HepG2 (cell line): ENCODE data around the gene TARBP2. TPM values are rescaled to one million over a fixed set of nuclear protein-coding genes. Genes with fewer than 3 reads are reported as not detected.
A peak's percentile ranks its signal among the peaks of the same experiment; 100 is the strongest.

Source experiments
- AKAP8 ChIP-seq: sonication (generic); formaldehyde crosslinking; IDR thresholded peaks from 2 replicates; pipeline ENCODE4 v1.5.1; 2020; ENCODE audit warnings: mild to moderate bottlenecking, missing genetic modification reagents
- CBX2 ChIP-seq, 2 experiments: fragments of 200-600 bp in 1 of 2; sonication (generic); formaldehyde crosslinking in 1 of 2; IDR thresholded peaks; 2 replicates each; pipeline versions ENCODE4 v1.7.0 to v1.8.1; 2018 to 2022; ENCODE audit warnings: low read depth in 2 of 2, low read length in 1 of 2, mild to moderate bottlenecking in 1 of 2, missing genetic modification reagents in 1 of 2
- CEBPG ChIP-seq: IDR thresholded peaks from 2 replicates; pipeline ENCODE4 v1.6.1; 2016
- GATAD1 ChIP-seq: IDR thresholded peaks from 2 replicates; pipeline ENCODE4 v1.6.1; 2016; ENCODE audit warnings: missing genetic modification reagents, missing compliant biosample characterization
- GZF1 ChIP-seq: sonication (generic); formaldehyde crosslinking; IDR thresholded peaks from 2 replicates; pipeline ENCODE4 v1.5.1; 2020; ENCODE audit warnings: mild to moderate bottlenecking, missing genetic modification reagents
- KDM5A ChIP-seq: fragments of 200-600 bp; sonication (generic); IDR thresholded peaks from 2 replicates; pipeline ENCODE4 v1.7.0; 2018; ENCODE audit warnings: antibody characterized with exemption, mild to moderate bottlenecking, low read length, borderline replicate concordance
- PCBP1 ChIP-seq: fragments of 200-400 bp; formaldehyde crosslinking; IDR thresholded peaks from 2 replicates; pipeline ENCODE4 v1.6.1; 2017; ENCODE audit warnings: mild to moderate bottlenecking, low read depth, low read length, borderline replicate concordance
- POLR2G ChIP-seq: fragments of 200-400 bp; formaldehyde crosslinking; IDR thresholded peaks from 2 replicates; pipeline ENCODE4 v1.6.1; 2018; ENCODE audit warnings: mild to moderate bottlenecking, low read depth, low read length, moderate library complexity
- SMAD1 ChIP-seq: sonication (generic); formaldehyde crosslinking; IDR thresholded peaks from 2 replicates; pipeline ENCODE4 v1.4.0; 2020; ENCODE audit warnings: missing genetic modification reagents, low read depth, mild to moderate bottlenecking, borderline replicate concordance
- SOX13 ChIP-seq, 3 experiments: fragments of 450-650 bp in 1 of 3; sonication (generic) in 1 of 3; formaldehyde crosslinking in 1 of 3; IDR thresholded peaks in 2 of 3; conservative IDR thresholded peaks in 1 of 3; 2 replicates each; pipeline versions ENCODE4 v1.5.0 to v1.6.1; 2016 to 2020; ENCODE audit warnings: antibody characterized with exemption in 1 of 3, mild to moderate bottlenecking in 1 of 3, missing compliant biosample characterization in 1 of 3, missing genetic modification reagents in 1 of 3, moderate library complexity in 1 of 3
- SPEN ChIP-seq: sonication (generic); formaldehyde crosslinking; IDR thresholded peaks from 2 replicates; pipeline ENCODE4 v1.5.1; 2020; ENCODE audit warnings: low read depth, mild to moderate bottlenecking, missing genetic modification reagents
- SRSF9 ChIP-seq: fragments of 200-400 bp; formaldehyde crosslinking; IDR thresholded peaks from 2 replicates; pipeline ENCODE4 v1.6.1; 2018; ENCODE audit warnings: borderline replicate concordance, mild to moderate bottlenecking, low read depth, low read length; ENCODE audit not compliant: insufficient read depth, poor library complexity, severe bottlenecking
- ZBTB21 ChIP-seq: sonication (generic); formaldehyde crosslinking; IDR thresholded peaks from 2 replicates; pipeline ENCODE4 v1.4.0; 2020; ENCODE audit warnings: missing genetic modification reagents
- ZBTB8A ChIP-seq: sonication (generic); formaldehyde crosslinking; IDR thresholded peaks from 2 replicates; pipeline ENCODE4 v1.4.0; 2020; ENCODE audit warnings: mild to moderate bottlenecking, low read depth, missing genetic modification reagents, borderline replicate concordance
- ZFP82 ChIP-seq: sonication (generic); formaldehyde crosslinking; IDR thresholded peaks from 2 replicates; pipeline ENCODE4 v1.5.1; 2020; ENCODE audit warnings: mild to moderate bottlenecking, missing genetic modification reagents, borderline replicate concordance
- ZNF12 ChIP-seq: sonication (generic); formaldehyde crosslinking; IDR thresholded peaks from 2 replicates; pipeline ENCODE4 v1.5.0; 2020; ENCODE audit warnings: missing genetic modification reagents
- ZNF343 ChIP-seq: sonication (generic); formaldehyde crosslinking; IDR thresholded peaks from 2 replicates; pipeline ENCODE4 v1.4.0; 2020; ENCODE audit warnings: mild to moderate bottlenecking, missing genetic modification reagents
- ZNF430 ChIP-seq: sonication (generic); formaldehyde crosslinking; IDR thresholded peaks from 2 replicates; pipeline ENCODE4 v1.9.0; 2021; ENCODE audit warnings: mild to moderate bottlenecking, missing genetic modification reagents
- ZNF670 ChIP-seq: sonication (generic); formaldehyde crosslinking; IDR thresholded peaks from 2 replicates; pipeline ENCODE4 v1.8.0; 2022; ENCODE audit warnings: mild to moderate bottlenecking, missing genetic modification reagents, borderline replicate concordance
- ZNF737 ChIP-seq: sonication (generic); formaldehyde crosslinking; IDR thresholded peaks from 2 replicates; pipeline ENCODE4 v1.5.0; 2020; ENCODE audit warnings: missing genetic modification reagents, mild to moderate bottlenecking, borderline replicate concordance
- polyA plus RNA-seq, 8 experiments: library from polyadenylated mRNA; depleted of rRNA in 3 of 8; stranded (reverse) in 7 of 8; unstranded in 1 of 8; fragments of >200 nt; fragmentation: Illumina TruSeq in 4 of 8; extraction: Trizol in 4 of 8; gene quantifications; 2 replicates each; pipeline versions ENCODE4 v1.2.1 to v1.2.3, GENCODE V29; 2011 to 2016; ENCODE audit warnings: low read depth in 4 of 8, missing spikeins in 1 of 8, mixed read lengths in 1 of 8; ENCODE audit not compliant: insufficient read depth in 1 of 8
- total RNA-seq, 5 experiments: library from RNA; depleted of rRNA; stranded (reverse); fragments of >200 nt; fragmentation: Illumina TruSeq; extraction: Trizol; gene quantifications; 2 replicates each; pipeline ENCODE4 v1.2.3, GENCODE V29; 2016; ENCODE audit warnings: low read depth in 1 of 5
- TF ChIP-seq, protein P1 (sequence below): sonication (generic); formaldehyde crosslinking; IDR thresholded peaks from 2 replicates; pipeline ENCODE4 v1.5.1; 2020; ENCODE audit warnings: mild to moderate bottlenecking, missing genetic modification reagents, moderate library complexity
- TF ChIP-seq, protein P2 (sequence below): IDR thresholded peaks from 2 replicates; pipeline ENCODE4 v1.6.1; 2016; ENCODE audit warnings: low read depth, borderline replicate concordance
- TF ChIP-seq, protein P3 (sequence below): sonication (generic); formaldehyde crosslinking; IDR thresholded peaks from 2 replicates; pipeline ENCODE4 v1.4.0; 2020; ENCODE audit warnings: mild to moderate bottlenecking, missing genetic modification reagents
- TF ChIP-seq, protein P4 (sequence below): sonication (generic); IDR thresholded peaks from 2 replicates; pipeline ENCODE4 v1.6.1; 2016; ENCODE audit warnings: low read depth, borderline replicate concordance

The TARBP2 gene
- total and polyA plus RNA-seq, 2 of the 13 experiments (the other 11 are each of a cell fraction or from before 2014, with no cell fraction given): 47.0 to 55.5 TPM

DNA sequence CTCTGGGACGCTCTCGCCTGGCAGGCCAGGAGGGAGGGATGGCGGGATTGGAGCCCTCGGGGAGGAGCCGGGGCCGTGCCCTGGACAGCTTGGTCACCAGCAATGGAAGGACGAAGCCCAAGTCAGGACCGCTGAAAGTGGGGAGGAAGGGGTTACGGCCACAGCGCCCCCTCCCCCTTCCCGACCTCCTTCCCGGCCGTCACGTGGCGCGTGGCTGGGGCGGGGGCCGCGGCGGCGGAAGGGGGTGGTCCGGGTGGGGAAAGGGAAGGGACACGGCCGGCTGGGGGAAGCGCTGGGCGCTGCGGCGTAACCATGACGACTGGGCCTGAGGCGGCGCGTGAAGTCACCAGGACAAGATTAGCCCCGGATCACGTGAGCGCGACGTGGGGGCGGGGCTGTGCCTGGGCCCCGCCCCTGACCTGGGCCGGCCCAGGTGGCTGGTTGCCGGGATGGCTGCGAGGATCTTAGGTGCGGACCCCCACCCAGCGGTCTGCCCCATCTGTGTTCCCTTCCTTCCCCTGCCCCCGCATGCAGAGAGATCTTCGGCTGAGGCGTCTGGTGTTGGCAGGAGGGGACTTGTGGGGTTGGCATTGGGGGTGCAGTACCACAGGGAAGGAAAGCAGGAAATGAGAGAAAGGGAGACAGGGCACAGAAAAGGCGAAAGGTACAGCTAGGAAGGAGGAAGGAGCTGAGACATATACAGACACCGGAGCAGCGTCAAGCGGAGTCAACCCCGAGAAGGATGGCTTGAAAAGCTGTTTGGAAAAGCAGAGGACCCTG, 8.1 kb upstream of the TARBP2 start (continued):
- TF ChIP-seq, protein P1, sequence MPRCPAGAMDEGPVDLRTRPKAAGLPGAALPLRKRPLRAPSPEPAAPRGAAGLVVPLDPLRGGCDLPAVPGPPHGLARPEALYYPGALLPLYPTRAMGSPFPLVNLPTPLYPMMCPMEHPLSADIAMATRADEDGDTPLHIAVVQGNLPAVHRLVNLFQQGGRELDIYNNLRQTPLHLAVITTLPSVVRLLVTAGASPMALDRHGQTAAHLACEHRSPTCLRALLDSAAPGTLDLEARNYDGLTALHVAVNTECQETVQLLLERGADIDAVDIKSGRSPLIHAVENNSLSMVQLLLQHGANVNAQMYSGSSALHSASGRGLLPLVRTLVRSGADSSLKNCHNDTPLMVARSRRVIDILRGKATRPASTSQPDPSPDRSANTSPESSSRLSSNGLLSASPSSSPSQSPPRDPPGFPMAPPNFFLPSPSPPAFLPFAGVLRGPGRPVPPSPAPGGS: no peak; the same call in 1 of the 2 replicates
- TF ChIP-seq ZNF737: no peak
- TF ChIP-seq AKAP8 (CRISPR knock-in tag): no peak
- no peak for TF ChIP-seq ZBTB21
- TF ChIP-seq SRSF9: no peak
- no peak for TF ChIP-seq CBX2 (IDR thresholded peaks at IDR 0.05; ENCODE audit: low read depth, low read length)
- no peak for TF ChIP-seq CBX2 (CRISPR knock-in tag; IDR thresholded peaks at IDR 0.05; ENCODE audit: low read depth)
- peak; percentile 54; the same call in 1 of the 2 replicates for TF ChIP-seq ZNF430 (CRISPR knock-in tag)
- TF ChIP-seq, protein P2, sequence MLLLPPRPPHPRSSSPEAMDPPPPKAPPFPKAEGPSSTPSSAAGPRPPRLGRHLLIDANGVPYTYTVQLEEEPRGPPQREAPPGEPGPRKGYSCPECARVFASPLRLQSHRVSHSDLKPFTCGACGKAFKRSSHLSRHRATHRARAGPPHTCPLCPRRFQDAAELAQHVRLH (CRISPR knock-in tag): no peak
- no peak for TF ChIP-seq ZNF670 (CRISPR knock-in tag)
- TF ChIP-seq ZNF12 (CRISPR knock-in tag): no peak
- peak; percentile 72 for TF ChIP-seq POLR2G
- TF ChIP-seq KDM5A: 0 out of 2 replicates have a peak, but pooled peaks have one; percentile 25
- 0 out of 2 replicates have a peak, but pooled peaks have one; percentile 47 for TF ChIP-seq SPEN (CRISPR knock-in tag)
- no peak for TF ChIP-seq SMAD1 (CRISPR knock-in tag)
- TF ChIP-seq GATAD1 (CRISPR knock-in tag): no peak
- TF ChIP-seq, protein P3, sequence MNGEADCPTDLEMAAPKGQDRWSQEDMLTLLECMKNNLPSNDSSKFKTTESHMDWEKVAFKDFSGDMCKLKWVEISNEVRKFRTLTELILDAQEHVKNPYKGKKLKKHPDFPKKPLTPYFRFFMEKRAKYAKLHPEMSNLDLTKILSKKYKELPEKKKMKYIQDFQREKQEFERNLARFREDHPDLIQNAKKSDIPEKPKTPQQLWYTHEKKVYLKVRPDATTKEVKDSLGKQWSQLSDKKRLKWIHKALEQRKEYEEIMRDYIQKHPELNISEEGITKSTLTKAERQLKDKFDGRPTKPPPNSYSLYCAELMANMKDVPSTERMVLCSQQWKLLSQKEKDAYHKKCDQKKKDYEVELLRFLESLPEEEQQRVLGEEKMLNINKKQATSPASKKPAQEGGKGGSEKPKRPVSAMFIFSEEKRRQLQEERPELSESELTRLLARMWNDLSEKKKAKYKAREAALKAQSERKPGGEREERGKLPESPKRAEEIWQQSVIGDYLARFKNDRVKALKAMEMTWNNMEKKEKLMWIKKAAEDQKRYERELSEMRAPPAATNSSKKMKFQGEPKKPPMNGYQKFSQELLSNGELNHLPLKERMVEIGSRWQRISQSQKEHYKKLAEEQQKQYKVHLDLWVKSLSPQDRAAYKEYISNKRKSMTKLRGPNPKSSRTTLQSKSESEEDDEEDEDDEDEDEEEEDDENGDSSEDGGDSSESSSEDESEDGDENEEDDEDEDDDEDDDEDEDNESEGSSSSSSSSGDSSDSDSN (CRISPR knock-in tag): peak; percentile 34; the same call in 1 of the 2 replicates
- TF ChIP-seq CEBPG (CRISPR knock-in tag): no peak
- no peak for TF ChIP-seq GZF1 (CRISPR knock-in tag)
- TF ChIP-seq, protein P4, sequence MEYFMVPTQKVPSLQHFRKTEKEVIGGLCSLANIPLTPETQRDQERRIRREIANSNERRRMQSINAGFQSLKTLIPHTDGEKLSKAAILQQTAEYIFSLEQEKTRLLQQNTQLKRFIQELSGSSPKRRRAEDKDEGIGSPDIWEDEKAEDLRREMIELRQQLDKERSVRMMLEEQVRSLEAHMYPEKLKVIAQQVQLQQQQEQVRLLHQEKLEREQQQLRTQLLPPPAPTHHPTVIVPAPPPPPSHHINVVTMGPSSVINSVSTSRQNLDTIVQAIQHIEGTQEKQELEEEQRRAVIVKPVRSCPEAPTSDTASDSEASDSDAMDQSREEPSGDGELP: peak; percentile 56; the same call in 1 of the 2 replicates
- TF ChIP-seq SOX13 (IDR thresholded peaks at IDR 0.05): no peak
- peak in 1 of 2 experiments; percentile 58; a peak in 2 of 4 replicates for TF ChIP-seq SOX13 (CRISPR knock-in tag; conservative IDR thresholded peaks at IDR 0.05 in 1 of 2, IDR thresholded peaks at IDR 0.05 in 1 of 2)
- no peak for TF ChIP-seq PCBP1
- TF ChIP-seq ZBTB8A (CRISPR knock-in tag): no peak
- no peak for TF ChIP-seq ZNF343
- TF ChIP-seq ZFP82 (CRISPR knock-in tag): no peak
